ENCODE results near the gene ULBP3. TPM values are rescaled to one million over a fixed set of nuclear protein-coding genes. Genes with fewer than 3 reads are reported as not detected.

Gene ULBP3
- total RNA-seq, 3 donors from 2014 or later: 0.32 to 1.9 (median 1.9) TPM

DNA sequence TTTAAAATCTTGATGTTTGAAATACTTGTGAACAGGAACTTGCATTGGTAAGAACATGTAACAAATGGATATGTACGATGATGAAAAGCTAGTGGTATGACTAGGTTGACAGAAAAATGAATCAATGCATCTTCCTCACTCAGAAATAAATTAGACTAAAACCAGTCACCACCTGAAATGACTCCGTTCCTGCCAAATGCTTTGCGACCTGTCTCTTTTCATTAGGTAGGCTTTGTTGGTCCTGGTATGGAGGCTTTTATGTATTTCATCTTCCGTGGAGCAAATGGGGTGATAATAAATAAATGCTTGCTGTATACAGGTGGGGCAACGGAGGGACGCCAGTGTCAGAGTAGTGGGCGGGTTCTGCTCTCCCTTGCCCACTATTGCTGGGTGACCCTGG is 17.1 kb upstream of the ULBP3 start:
- no peaks in the 10 kb centered on the region for H3K36me3 ChIP-seq (ENCODE audit: low read depth)
- intact Hi-C loops (cut with DNase I, micrococcal nuclease): no loop called here
- H3K9me3 ChIP-seq: no peaks in the 10 kb centered on the region
- ATAC-seq (no peak), DNase-seq (no peak)
- H3K4me1 ChIP-seq (ENCODE audit: low read depth): no peaks in the 10 kb centered on the region
- no peak overlapping the region for H3K4me3 ChIP-seq
- TF ChIP-seq, protein P1, sequence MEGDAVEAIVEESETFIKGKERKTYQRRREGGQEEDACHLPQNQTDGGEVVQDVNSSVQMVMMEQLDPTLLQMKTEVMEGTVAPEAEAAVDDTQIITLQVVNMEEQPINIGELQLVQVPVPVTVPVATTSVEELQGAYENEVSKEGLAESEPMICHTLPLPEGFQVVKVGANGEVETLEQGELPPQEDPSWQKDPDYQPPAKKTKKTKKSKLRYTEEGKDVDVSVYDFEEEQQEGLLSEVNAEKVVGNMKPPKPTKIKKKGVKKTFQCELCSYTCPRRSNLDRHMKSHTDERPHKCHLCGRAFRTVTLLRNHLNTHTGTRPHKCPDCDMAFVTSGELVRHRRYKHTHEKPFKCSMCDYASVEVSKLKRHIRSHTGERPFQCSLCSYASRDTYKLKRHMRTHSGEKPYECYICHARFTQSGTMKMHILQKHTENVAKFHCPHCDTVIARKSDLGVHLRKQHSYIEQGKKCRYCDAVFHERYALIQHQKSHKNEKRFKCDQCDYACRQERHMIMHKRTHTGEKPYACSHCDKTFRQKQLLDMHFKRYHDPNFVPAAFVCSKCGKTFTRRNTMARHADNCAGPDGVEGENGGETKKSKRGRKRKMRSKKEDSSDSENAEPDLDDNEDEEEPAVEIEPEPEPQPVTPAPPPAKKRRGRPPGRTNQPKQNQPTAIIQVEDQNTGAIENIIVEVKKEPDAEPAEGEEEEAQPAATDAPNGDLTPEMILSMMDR (IDR thresholded peaks at IDR 0.05): no peak

DNA sequence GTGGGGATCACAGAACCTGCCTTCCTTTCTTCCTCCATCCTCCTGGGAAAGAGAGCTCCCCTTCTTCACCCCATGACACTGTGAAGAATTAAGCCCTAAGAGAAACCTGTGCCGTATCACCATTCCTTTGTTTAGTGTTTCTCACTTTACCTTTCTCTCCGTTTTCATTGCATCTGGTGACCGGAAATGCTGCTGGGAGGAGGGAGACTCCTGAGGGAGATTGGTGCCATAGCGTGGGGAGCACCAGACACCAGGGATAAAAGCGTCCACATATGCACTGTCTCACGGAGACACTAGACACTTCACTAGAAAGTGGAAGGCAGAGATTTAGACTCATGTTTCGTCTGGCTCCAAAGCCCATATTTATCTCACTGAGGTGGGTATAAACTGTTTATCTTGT is 15.5 kb upstream of the ULBP3 start:
- Histone ChIP-seq H3K4me1 (ENCODE audit: low read depth) (no peaks in the 10 kb centered on the region), H3K4me3 (no peak overlapping the region), H3K9me3 (no peaks in the 10 kb centered on the region), H3K36me3 (ENCODE audit: low read depth) (no peaks in the 10 kb centered on the region)
- TF ChIP-seq, protein P1 (IDR thresholded peaks at IDR 0.05): no peak
- ATAC-seq (no peak), DNase-seq (no peak)
- intact Hi-C loops (cut with DNase I, micrococcal nuclease): loop anchor here (5.0 kb wide), 3 partner anchors 248 to 313 kb away; no protein-coding TSS in a partner anchor

DNA sequence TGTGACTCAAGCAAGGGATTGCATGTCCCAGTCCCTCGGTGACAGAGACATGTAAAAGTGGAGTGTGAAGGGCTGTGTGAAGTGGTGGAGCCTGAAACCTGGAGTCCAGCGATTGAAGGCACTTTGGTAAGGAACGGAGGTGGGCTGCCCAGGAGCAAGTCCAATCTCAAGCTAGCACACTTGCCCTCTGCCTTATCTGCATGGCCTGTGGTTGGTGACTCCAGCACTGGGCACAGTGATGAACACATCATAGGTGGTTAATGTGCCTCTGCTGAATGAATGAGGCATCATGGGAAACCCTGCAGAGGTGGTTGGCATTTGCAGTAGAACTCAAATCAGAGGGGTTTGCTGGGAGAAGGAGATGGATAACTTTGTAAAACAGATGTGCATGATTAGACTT is 14.9 kb upstream of the ULBP3 start:
- H3K36me3 ChIP-seq (ENCODE audit: low read depth): no peaks in the 10 kb centered on the region

DNA sequence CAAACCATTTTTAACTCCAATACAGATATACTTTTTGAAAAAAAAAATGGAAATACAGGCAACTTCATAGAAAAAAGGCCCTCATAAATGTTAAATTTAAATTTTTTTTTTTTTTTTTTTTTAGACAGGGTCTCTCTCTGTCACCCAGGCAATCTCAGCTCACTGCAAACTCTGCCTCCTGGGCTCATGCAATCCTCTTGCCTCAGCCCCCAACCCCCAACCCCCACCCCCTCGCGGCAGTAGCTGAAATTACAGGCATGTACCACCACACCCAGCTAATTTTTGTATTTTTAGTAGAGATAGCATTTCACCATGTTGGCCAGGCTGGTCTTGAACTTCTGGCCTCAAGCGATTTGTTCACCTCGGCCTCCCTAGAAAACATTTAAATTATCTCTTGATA is 12.8 kb upstream of the ULBP3 start:
- Histone ChIP-seq H3K36me3 (ENCODE audit: low read depth) (no peaks in the 10 kb centered on the region), H3K9me3 (no peaks in the 10 kb centered on the region), H3K4me1 (ENCODE audit: low read depth) (no peaks in the 10 kb centered on the region), H3K4me3 (no peak overlapping the region)
- no peak for DNase-seq
- no peak for ATAC-seq
- intact Hi-C loops (cut with DNase I, micrococcal nuclease): loop anchor here (5.0 kb wide), 3 partner anchors 251 to 316 kb away; no protein-coding TSS in a partner anchor
- TF ChIP-seq, protein P1 (IDR thresholded peaks at IDR 0.05): no peak

More for the DNA sequence above, 14.9 kb upstream of the ULBP3 start:
- no peak overlapping the region for H3K4me3 ChIP-seq
- H3K4me1 ChIP-seq (ENCODE audit: low read depth): no peaks in the 10 kb centered on the region
- DNase-seq (no peak), ATAC-seq (no peak)
- intact Hi-C loops (cut with DNase I, micrococcal nuclease): loop anchor here (5.0 kb wide), 3 partner anchors 248 to 313 kb away; no protein-coding TSS in a partner anchor
- TF ChIP-seq, protein P1 (IDR thresholded peaks at IDR 0.05): no peak
- H3K9me3 ChIP-seq: no peaks in the 10 kb centered on the region

DNA sequence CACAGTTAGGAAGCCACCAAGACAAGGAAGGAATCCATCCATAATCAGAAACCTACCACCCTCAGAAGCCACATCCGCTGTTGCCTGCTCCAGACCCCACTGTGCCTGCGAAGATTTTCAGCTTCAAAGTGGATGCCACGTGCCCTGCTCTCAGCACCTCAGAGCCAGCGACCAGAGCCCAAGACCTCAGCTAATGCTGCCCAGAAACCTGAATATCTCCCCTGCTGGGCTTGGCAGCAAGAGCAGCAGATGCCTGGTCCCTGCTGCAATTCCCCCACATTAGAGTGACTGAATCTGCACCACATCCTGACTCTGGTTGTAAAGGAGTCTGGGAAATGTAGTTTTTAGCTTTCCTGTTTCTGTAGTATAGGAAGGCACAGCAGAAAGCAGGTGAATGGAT is 10.7 kb upstream of the ULBP3 start:
- no peak overlapping the region for H3K4me3 ChIP-seq
- ATAC-seq (no peak), DNase-seq (no peak)

More for the DNA sequence above, 10.7 kb upstream of the ULBP3 start:
- Histone ChIP-seq H3K4me1 (ENCODE audit: low read depth) (no peaks in the 10 kb centered on the region), H3K36me3 (ENCODE audit: low read depth) (no peaks in the 10 kb centered on the region), H3K9me3 (no peaks in the 10 kb centered on the region)
- TF ChIP-seq, protein P1 (IDR thresholded peaks at IDR 0.05): no peak
- intact Hi-C loops (cut with DNase I, micrococcal nuclease): loop anchor here (5.0 to 10.0 kb wide), 4 partner anchors 253 to 318 kb away; no protein-coding TSS in a partner anchor

Data from mucosa of descending colon (tissue), 3 donors.